ENCODE data around the gene PIK3C2G.

- no peak for TF ChIP-seq CTCF (IDR thresholded peaks at IDR 0.05)
- TF ChIP-seq POLR2AphosphoS5 (IDR thresholded peaks at IDR 0.05; ENCODE audit: low read depth, low read length) = no peak
- TF ChIP-seq REST (IDR thresholded peaks at IDR 0.05; ENCODE audit: insufficient read depth in 1 of 2, low read depth in 2 of 2, low read length in 1 of 2) = no peak
- no peak for TF ChIP-seq SIN3A (IDR thresholded peaks at IDR 0.05; ENCODE audit: borderline replicate concordance, insufficient read depth, low read depth, low read length)
Measured at GRCh38 chr12:18620986-18621385, 359.7 kb downstream of the PIK3C2G start.
